Activated naive CD8-positive, alpha-beta T cell treated with anti-CD3 and anti-CD28 coated beads, Interleukin-2, amount 10 ng/mL, durations not matched to agents 7 days and 5 days (primary cell): ENCODE measurements around the gene TRIM28. TPM values are rescaled to one million over a fixed set of nuclear protein-coding genes. Genes with fewer than 3 reads are reported as not detected.
A peak's percentile ranks its signal among the peaks of the same experiment; 100 is the strongest.

Experiments
- ATAC-seq: fragments of 150-1000 bp; cut with Tn5 transposase; one replicate; pipeline ENCODE4 v1.10.0; 2021; ENCODE audit warnings: low read depth, moderate library complexity
- POLR2A ChIA-PET: fragments of 350-600 bp; sonication (Branson Sonifier 250); formaldehyde crosslinking; loops from one replicate; lab custom pipeline; 2021; ENCODE audit warnings: antibody characterized with exemption; lab: Charles Lee
- DNase-seq: peaks from one replicate; pipeline ENCODE4 v3.0.0; 2021
- H3K27ac Mint-ChIP-seq: one replicate; pipeline ENCODE4 v1.8.0; 2022; ENCODE audit warnings: mild to moderate bottlenecking, mixed read lengths
- H3K27me3 Mint-ChIP-seq: one replicate; pipeline ENCODE4 v1.8.0; 2022; ENCODE audit warnings: mild to moderate bottlenecking, moderate library complexity, mixed read lengths
- H3K36me3 Mint-ChIP-seq: one replicate; pipeline ENCODE4 v1.8.0; 2021; ENCODE audit warnings: mild to moderate bottlenecking, mixed read lengths
- H3K4me1 Mint-ChIP-seq: one replicate; pipeline ENCODE4 v1.8.0; 2021; ENCODE audit warnings: mixed read lengths
- H3K4me3 Mint-ChIP-seq: one replicate; pipeline ENCODE4 v1.8.0; 2022; ENCODE audit warnings: mild to moderate bottlenecking, moderate library complexity, mixed read lengths
- H3K9me3 Mint-ChIP-seq: one replicate; pipeline ENCODE4 v1.8.0; 2021; ENCODE audit warnings: mixed read lengths
- total RNA-seq, 2 experiments: library from RNA; stranded (reverse); gene quantifications; one replicate each; pipeline ENCODE4 v1.2.3, GENCODE V29; 2021

TRIM28 gene
- total RNA-seq, 2 experiments from 2014 or later: 409 to 412 TPM

- Mint-ChIP-seq H3K27ac (peak overlapping the region; percentile 93), H3K4me1 (peaks cover 27% of the 10 kb centered on the region), H3K36me3 (peaks cover 15% of the 10 kb centered on the region), H3K4me3 (peak overlapping the region; percentile 90), H3K27me3 (no peaks in the 10 kb centered on the region), H3K9me3 (no peaks in the 10 kb centered on the region)
- POLR2A ChIA-PET: interaction anchor here (0.6 to 1.8 kb wide), 18 partner anchors 9 to 331 kb away, joined by 3 to 25 read pairs (median 4); partner anchors contain the start of genes CHMP2A, TRIM28, UBE2M and ZNF274
- peak; percentile 90 for ATAC-seq
- peak; percentile 99 for DNase-seq
Observed at GRCh38 chr19:58513694-58514563, 29.9 kb upstream of the TRIM28 start.

- Mint-ChIP-seq H3K27ac (peak overlapping the region; percentile 93), H3K4me3 (peak overlapping the region; percentile 90), H3K36me3 (peaks cover 19% of the 10 kb centered on the region), H3K27me3 (no peaks in the 10 kb centered on the region), H3K9me3 (no peaks in the 10 kb centered on the region), H3K4me1 (peaks cover 29% of the 10 kb centered on the region)
- no peak for ATAC-seq
- no peak for DNase-seq
- POLR2A ChIA-PET: interaction anchor here (0.8 to 1.8 kb wide), 12 partner anchors 13 to 332 kb away, joined by 3 to 25 read pairs (median 4); partner anchors contain the start of genes CHMP2A, TRIM28, ZNF274 and ZSCAN22
Observed at GRCh38 chr19:58514564-58515022, 29.3 kb upstream of the TRIM28 start.

- POLR2A ChIA-PET: interaction anchor here (1.2 to 1.8 kb wide), 2 partner anchors 29 to 332 kb away, joined by 4 to 9 read pairs; partner anchors contain the start of genes TRIM28 and ZNF274
Observed at GRCh38 chr19:58515259-58515658, 28.6 kb upstream of the TRIM28 start.

GRCh38 chr19:58516246-58516836 is 27.5 kb upstream of the TRIM28 start:
- no peaks in the 10 kb centered on the region for H3K27me3 Mint-ChIP-seq
- peak overlapping the region; percentile 78 for H3K27ac Mint-ChIP-seq
- peak overlapping the region; percentile 90 for H3K4me3 Mint-ChIP-seq
- H3K4me1 Mint-ChIP-seq: peaks cover 38% of the 10 kb centered on the region
- peaks cover 20% of the 10 kb centered on the region for H3K36me3 Mint-ChIP-seq
- POLR2A ChIA-PET: no interaction called here
- no peak for ATAC-seq
- no peaks in the 10 kb centered on the region for H3K9me3 Mint-ChIP-seq
- no peak for DNase-seq

More at GRCh38 chr19:58515259-58515658, 28.6 kb upstream of the TRIM28 start:
- DNase-seq (no peak), ATAC-seq (no peak)
- peak overlapping the region; percentile 78 for H3K27ac Mint-ChIP-seq
- H3K36me3 Mint-ChIP-seq: peaks cover 20% of the 10 kb centered on the region
- peaks cover 34% of the 10 kb centered on the region for H3K4me1 Mint-ChIP-seq
- H3K27me3 Mint-ChIP-seq: no peaks in the 10 kb centered on the region
- no peaks in the 10 kb centered on the region for H3K9me3 Mint-ChIP-seq
- H3K4me3 Mint-ChIP-seq: peak overlapping the region; percentile 90

- Mint-ChIP-seq H3K4me3 (peak overlapping the region; percentile 25), H3K4me1 (peaks cover 38% of the 10 kb centered on the region), H3K27me3 (no peaks in the 10 kb centered on the region), H3K27ac (peak overlapping the region; percentile 16), H3K9me3 (no peaks in the 10 kb centered on the region), H3K36me3 (peaks cover 20% of the 10 kb centered on the region)
- ATAC-seq: no peak
- POLR2A ChIA-PET: interaction anchor here (1.5 to 4.3 kb wide), 3 partner anchors 37 to 63 kb away, joined by 10 to 63 read pairs (median 37); partner anchors contain the start of gene CHMP2A
- no peak for DNase-seq
Observed at GRCh38 chr19:58516964-58517833, 26.7 kb upstream of the TRIM28 start.

GRCh38 chr19:58518256-58519086 is 25.4 kb upstream of the TRIM28 start:
- Mint-ChIP-seq H3K9me3 (no peaks in the 10 kb centered on the region), H3K27ac (peak overlapping the region; percentile 92), H3K27me3 (no peaks in the 10 kb centered on the region), H3K4me3 (peak overlapping the region; percentile 99), H3K4me1 (peaks cover 38% of the 10 kb centered on the region), H3K36me3 (peaks cover 20% of the 10 kb centered on the region)
- ATAC-seq: no peak
- no peak for DNase-seq
- POLR2A ChIA-PET: interaction anchor here (0.7 to 4.3 kb wide), 14 partner anchors 10 to 240 kb away, joined by 3 to 63 read pairs (median 6); partner anchors contain the start of genes CHMP2A, TRIM28, ZNF446 and ZNF497

- peak overlapping the region; percentile 99 for H3K4me3 Mint-ChIP-seq
- peaks cover 20% of the 10 kb centered on the region for H3K36me3 Mint-ChIP-seq
- H3K27me3 Mint-ChIP-seq: no peaks in the 10 kb centered on the region
- H3K9me3 Mint-ChIP-seq: no peaks in the 10 kb centered on the region
- H3K4me1 Mint-ChIP-seq: peaks cover 36% of the 10 kb centered on the region
- H3K27ac Mint-ChIP-seq: peak overlapping the region; percentile 92
- POLR2A ChIA-PET: interaction anchor here (0.7 to 4.3 kb wide), 14 partner anchors 11 to 241 kb away, joined by 3 to 63 read pairs (median 6); partner anchors contain the start of genes CHMP2A, TRIM28, ZNF446 and ZNF497
- DNase-seq: peak; percentile 67
- peak; percentile 16 for ATAC-seq
Observed at GRCh38 chr19:58519087-58519354, 24.8 kb upstream of the TRIM28 start.

GRCh38 chr19:58519355-58520256 is 24.3 kb upstream of the TRIM28 start, which contains the start of gene ZBTB45:
ZBTB45 (minus strand) TSS chr19:58519810; CDS start chr19:58517673, 2,137 bp downstream.
- peak; percentile 85 for ATAC-seq
- Mint-ChIP-seq H3K27ac (peak within 1 kb of the TSS; percentile 92), H3K9me3 (no peaks in the 10 kb centered on the region), H3K27me3 (no peaks in the 10 kb centered on the region), H3K4me1 (peaks cover 36% of the 10 kb centered on the region), H3K36me3 (peaks cover 20% of the 10 kb centered on the region), H3K4me3 (peak within 1 kb of the TSS; percentile 99)
- peak; percentile 96 for DNase-seq
- POLR2A ChIA-PET: interaction anchor here (0.6 to 4.3 kb wide), 30 partner anchors 9 to 655 kb away, joined by 3 to 63 read pairs (median 6); partner anchors contain the start of genes CHMP2A, TRIM28, UBE2M and ZNF135

- Mint-ChIP-seq H3K27me3 (no peaks in the 10 kb centered on the region), H3K4me1 (peaks cover 31% of the 10 kb centered on the region), H3K9me3 (no peaks in the 10 kb centered on the region), H3K4me3 (peak overlapping the region; percentile 99), H3K36me3 (peaks cover 17% of the 10 kb centered on the region), H3K27ac (peak overlapping the region; percentile 92)
- DNase-seq (no peak), ATAC-seq (no peak)
- POLR2A ChIA-PET: interaction anchor here (0.6 to 4.3 kb wide), 27 partner anchors 8 to 656 kb away, joined by 3 to 63 read pairs (median 6); partner anchors contain the start of genes CHMP2A, TRIM28, UBE2M and ZNF135
Observed at GRCh38 chr19:58520257-58520599, 23.6 kb upstream of the TRIM28 start.

GRCh38 chr19:58521651-58522050 is 22.2 kb upstream of the TRIM28 start:
- H3K9me3 Mint-ChIP-seq: no peaks in the 10 kb centered on the region
- peak overlapping the region; percentile 43 for H3K4me3 Mint-ChIP-seq
- POLR2A ChIA-PET: interaction anchor here (0.7 to 4.3 kb wide), 5 partner anchors 23 to 46 kb away, joined by 3 to 63 read pairs (median 26); partner anchors contain the start of genes CHMP2A, TRIM28 and ZNF446
- no peaks in the 10 kb centered on the region for H3K27me3 Mint-ChIP-seq
- DNase-seq (no peak), ATAC-seq (no peak)
- no peak overlapping the region for H3K27ac Mint-ChIP-seq
- peaks cover 21% of the 10 kb centered on the region for H3K4me1 Mint-ChIP-seq
- peaks cover 11% of the 10 kb centered on the region for H3K36me3 Mint-ChIP-seq

- POLR2A ChIA-PET: interaction anchor here (1.1 to 1.4 kb wide), 2 partner anchors 21 to 32 kb away, joined by 3 to 4 read pairs; no protein-coding TSS in a partner anchor
- peak overlapping the region; percentile 13 for H3K27ac Mint-ChIP-seq
- no peak for ATAC-seq
Observed at GRCh38 chr19:58522709-58523108, 21.2 kb upstream of the TRIM28 start.

More at GRCh38 chr19:58522709-58523108, 21.2 kb upstream of the TRIM28 start:
- Mint-ChIP-seq H3K4me1 (peaks cover 19% of the 10 kb centered on the region), H3K36me3 (peaks cover 9% of the 10 kb centered on the region), H3K27me3 (no peaks in the 10 kb centered on the region), H3K4me3 (no peak overlapping the region), H3K9me3 (no peaks in the 10 kb centered on the region)
- no peak for DNase-seq
